Measurements from ENCODE around the gene LRRN2.
"Not testable (repeated sequence)": the region's sequence is repeated elsewhere in the genome, so short reads cannot be mapped to it uniquely, and the experiment has no call there.

Gene LRRN2

GRCh38 chr1:204574016-204574864 is 111.3 kb downstream of the LRRN2 start:
- Histone ChIP-seq H3K4me1 (ENCODE audit: control insufficient read depth, insufficient read depth, low read length, poor library complexity, severe bottlenecking) (peaks cover 4% of the 10 kb centered on the region), H3K4me3 (ENCODE audit: extremely low read depth, insufficient read depth, low read length, poor library complexity, severe bottlenecking) (no peak overlapping the region), H3K36me3 (ENCODE audit: control insufficient read depth, insufficient read depth, low read length) (no peaks in the 10 kb centered on the region), H3K27ac (ENCODE audit: low read depth, low read length, severe bottlenecking) (no peak overlapping the region), H3K9me3 (ENCODE audit: control insufficient read depth, low read length) (no peaks in the 10 kb centered on the region)
- 26 to 40% methylated on average over 1 to 4 of the region's 8 CpGs for WGBS, 2 experiments (ENCODE audit: insufficient coverage in 2 of 2)

GRCh38 chr1:204572923-204573922 is 112.3 kb downstream of the LRRN2 start:
- Histone ChIP-seq H3K4me1 (ENCODE audit: control insufficient read depth, insufficient read depth, low read length, poor library complexity, severe bottlenecking) (peaks cover 4% of the 10 kb centered on the region), H3K27ac (ENCODE audit: low read depth, low read length, severe bottlenecking) (no peak overlapping the region), H3K4me3 (ENCODE audit: extremely low read depth, insufficient read depth, low read length, poor library complexity, severe bottlenecking) (no peak overlapping the region)

GRCh38 chr1:204571631-204572030 is 113.9 kb downstream of the LRRN2 start:
- Histone ChIP-seq H3K4me3 (ENCODE audit: extremely low read depth, insufficient read depth, low read length, poor library complexity, severe bottlenecking) (no peak overlapping the region), H3K36me3 (ENCODE audit: control insufficient read depth, insufficient read depth, low read length) (no peaks in the 10 kb centered on the region), H3K4me1 (ENCODE audit: control insufficient read depth, insufficient read depth, low read length, poor library complexity, severe bottlenecking) (peaks cover 4% of the 10 kb centered on the region), H3K9me3 (ENCODE audit: control insufficient read depth, low read length) (no peaks in the 10 kb centered on the region), H3K27ac (ENCODE audit: low read depth, low read length, severe bottlenecking) (no peak overlapping the region)
- 100% methylated on average over 3 of the region's 4 CpGs; no CpG with 5 or more reads in 1 of the 2 experiments for WGBS, 2 experiments (ENCODE audit: insufficient coverage in 2 of 2)

More at GRCh38 chr1:204572923-204573922, 112.3 kb downstream of the LRRN2 start:
- no peaks in the 10 kb centered on the region for H3K9me3 ChIP-seq (ENCODE audit: control insufficient read depth, low read length)
- 73 to 81% methylated on average over 6 of the region's 8 CpGs for WGBS, 2 experiments (ENCODE audit: insufficient coverage in 2 of 2)
- no peaks in the 10 kb centered on the region for H3K36me3 ChIP-seq (ENCODE audit: control insufficient read depth, insufficient read depth, low read length)

- WGBS, 2 experiments (ENCODE audit: insufficient coverage in 2 of 2), result 80 to 100% methylated on average over 1 of the region's 2 CpGs
- no peak overlapping the region for H3K27ac ChIP-seq (ENCODE audit: low read depth, low read length, severe bottlenecking)
- peaks cover 4% of the 10 kb centered on the region for H3K4me1 ChIP-seq (ENCODE audit: control insufficient read depth, insufficient read depth, low read length, poor library complexity, severe bottlenecking)
- H3K4me3 ChIP-seq (ENCODE audit: extremely low read depth, insufficient read depth, low read length, poor library complexity, severe bottlenecking), result no peak overlapping the region
- no peaks in the 10 kb centered on the region for H3K36me3 ChIP-seq (ENCODE audit: control insufficient read depth, insufficient read depth, low read length)
- no peaks in the 10 kb centered on the region for H3K9me3 ChIP-seq (ENCODE audit: control insufficient read depth, low read length)
Observed at GRCh38 chr1:204571128-204571527, 114.4 kb downstream of the LRRN2 start.

GRCh38 chr1:204570021-204570420 is 115.5 kb downstream of the LRRN2 start:
- not testable (repeated sequence) for H3K4me1 ChIP-seq (ENCODE audit: control insufficient read depth, insufficient read depth, low read length, poor library complexity, severe bottlenecking); H3K4me3 ChIP-seq (ENCODE audit: extremely low read depth, insufficient read depth, low read length, poor library complexity, severe bottlenecking); H3K36me3 ChIP-seq (ENCODE audit: control insufficient read depth, insufficient read depth, low read length); H3K27ac ChIP-seq (ENCODE audit: low read depth, low read length, severe bottlenecking); H3K9me3 ChIP-seq (ENCODE audit: control insufficient read depth, low read length)
- 73 to 80% methylated on average over 2 to 3 of the region's 3 CpGs for WGBS, 2 experiments (ENCODE audit: insufficient coverage in 2 of 2)

- H3K27ac ChIP-seq (ENCODE audit: low read depth, low read length, severe bottlenecking), result no peak overlapping the region
- no peak overlapping the region for H3K4me3 ChIP-seq (ENCODE audit: extremely low read depth, insufficient read depth, low read length, poor library complexity, severe bottlenecking)
- H3K9me3 ChIP-seq (ENCODE audit: control insufficient read depth, low read length), result no peaks in the 10 kb centered on the region
- H3K4me1 ChIP-seq (ENCODE audit: control insufficient read depth, insufficient read depth, low read length, poor library complexity, severe bottlenecking), result no peaks in the 10 kb centered on the region
- WGBS, 2 experiments (ENCODE audit: insufficient coverage in 2 of 2), result 88 to 92% methylated on average over 1 to 4 of the region's 5 CpGs
- no peaks in the 10 kb centered on the region for H3K36me3 ChIP-seq (ENCODE audit: control insufficient read depth, insufficient read depth, low read length)
Observed at GRCh38 chr1:204569478-204569877, 116.1 kb downstream of the LRRN2 start.

GRCh38 chr1:204568576-204569315 is 116.8 kb downstream of the LRRN2 start:
- Histone ChIP-seq H3K4me1 (ENCODE audit: control insufficient read depth, insufficient read depth, low read length, poor library complexity, severe bottlenecking) (no peaks in the 10 kb centered on the region), H3K9me3 (ENCODE audit: control insufficient read depth, low read length) (no peaks in the 10 kb centered on the region), H3K4me3 (ENCODE audit: extremely low read depth, insufficient read depth, low read length, poor library complexity, severe bottlenecking) (no peak overlapping the region), H3K36me3 (ENCODE audit: control insufficient read depth, insufficient read depth, low read length) (no peaks in the 10 kb centered on the region), H3K27ac (ENCODE audit: low read depth, low read length, severe bottlenecking) (no peak overlapping the region)
- WGBS, 2 experiments (ENCODE audit: insufficient coverage in 2 of 2), result 80 to 84% methylated on average over 9 of the region's 9 CpGs
